Activated effector memory CD4-positive, alpha-beta T cell treated with anti-CD3 and anti-CD28 coated beads, Interleukin-2, amount 50 U/mL, for 16 hours (primary cell): Measurements from ENCODE around the gene ACVRL1.
A peak's percentile ranks its signal among the peaks of the same experiment; 100 is the strongest.

Experiments
- DNase-seq: peaks from one replicate; pipeline ENCODE4 v3.0.0-alpha.2; 2020

Gene ACVRL1

DNA sequence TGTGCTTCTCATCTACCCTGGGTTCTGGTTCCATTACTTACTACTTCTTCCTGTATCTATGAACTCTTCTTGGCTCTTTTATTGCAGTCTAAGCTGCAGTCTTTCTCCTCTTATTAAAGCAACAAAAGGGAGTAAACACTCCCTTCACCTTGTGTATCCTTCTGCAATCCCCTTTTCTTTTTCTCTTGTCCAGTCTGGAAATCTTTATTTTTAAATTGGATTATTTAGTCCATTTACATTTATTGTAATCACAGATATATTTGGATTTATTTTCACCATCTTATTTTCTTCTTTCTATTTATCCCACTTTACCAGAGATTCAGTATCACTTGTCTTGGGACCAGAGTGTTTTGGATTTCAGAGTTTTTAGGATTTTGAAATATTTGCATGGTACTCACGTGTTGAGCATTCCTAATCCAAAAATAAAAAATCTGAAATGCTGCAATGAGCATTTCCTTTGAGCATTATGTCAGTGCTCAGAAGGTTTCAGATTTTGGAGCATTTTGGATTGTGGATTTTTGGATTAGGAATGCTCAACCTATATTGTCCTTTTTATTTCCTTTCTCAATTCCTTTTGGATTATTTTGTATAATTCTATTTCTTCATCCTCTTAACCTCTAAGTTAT, 37.4 kb downstream of the ACVRL1 start:
- no peak for DNase-seq

DNA sequence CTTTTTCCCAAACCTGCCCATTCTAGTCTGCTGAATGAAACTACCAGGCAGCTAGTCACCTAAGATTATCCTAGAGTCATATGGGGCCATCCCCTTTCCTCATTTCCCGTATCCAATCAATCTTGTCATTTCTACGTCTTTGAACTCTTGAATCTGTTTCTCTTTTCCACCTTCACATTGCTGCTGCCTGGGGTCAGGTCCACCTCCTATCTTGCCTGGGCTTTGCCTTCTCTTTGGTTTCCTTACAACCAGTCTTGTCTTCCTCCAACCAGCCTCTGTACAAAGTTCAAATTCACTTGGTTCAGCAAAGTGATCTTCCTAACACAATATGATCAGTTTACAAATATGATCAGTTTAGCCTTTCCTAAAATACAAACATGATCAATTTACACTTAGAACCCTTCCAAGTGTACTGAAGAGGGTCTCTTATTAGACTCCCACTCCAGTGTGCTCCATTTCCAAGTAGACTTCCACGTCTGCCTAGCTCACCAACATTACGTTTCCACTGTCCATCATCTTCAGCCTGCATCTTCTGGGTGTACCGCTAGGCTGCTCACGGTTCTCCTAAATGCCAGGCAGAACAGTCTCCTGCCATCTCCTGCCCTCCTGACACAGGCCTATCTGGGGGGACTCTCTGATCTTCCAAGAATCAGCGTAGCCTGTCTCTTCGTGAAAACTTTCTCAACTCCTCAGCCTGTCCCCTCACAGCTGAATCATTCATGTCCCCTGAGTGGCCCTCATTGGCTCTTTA, 40.1 kb downstream of the ACVRL1 start:
- no peak for DNase-seq

DNA sequence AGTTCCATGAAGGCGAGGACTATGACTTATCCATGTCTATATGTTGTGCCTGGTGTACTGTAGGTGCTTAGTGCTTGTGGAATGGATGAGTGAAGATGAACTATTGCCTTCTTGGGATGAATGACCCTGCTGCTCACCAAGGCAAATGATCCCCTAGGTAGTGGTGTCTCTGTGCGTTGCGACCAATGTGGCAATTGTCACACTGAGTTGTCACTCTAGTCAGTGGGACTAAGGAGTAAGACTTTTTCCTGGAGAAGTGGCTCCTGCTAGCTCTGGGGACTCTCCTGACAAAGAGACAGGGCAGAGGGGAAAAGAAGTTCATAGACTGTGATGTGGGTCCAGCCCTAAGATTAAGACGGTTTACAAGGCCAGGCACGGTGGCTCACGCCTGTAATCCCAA, 40.8 kb downstream of the ACVRL1 start:
- no peak for DNase-seq

DNA sequence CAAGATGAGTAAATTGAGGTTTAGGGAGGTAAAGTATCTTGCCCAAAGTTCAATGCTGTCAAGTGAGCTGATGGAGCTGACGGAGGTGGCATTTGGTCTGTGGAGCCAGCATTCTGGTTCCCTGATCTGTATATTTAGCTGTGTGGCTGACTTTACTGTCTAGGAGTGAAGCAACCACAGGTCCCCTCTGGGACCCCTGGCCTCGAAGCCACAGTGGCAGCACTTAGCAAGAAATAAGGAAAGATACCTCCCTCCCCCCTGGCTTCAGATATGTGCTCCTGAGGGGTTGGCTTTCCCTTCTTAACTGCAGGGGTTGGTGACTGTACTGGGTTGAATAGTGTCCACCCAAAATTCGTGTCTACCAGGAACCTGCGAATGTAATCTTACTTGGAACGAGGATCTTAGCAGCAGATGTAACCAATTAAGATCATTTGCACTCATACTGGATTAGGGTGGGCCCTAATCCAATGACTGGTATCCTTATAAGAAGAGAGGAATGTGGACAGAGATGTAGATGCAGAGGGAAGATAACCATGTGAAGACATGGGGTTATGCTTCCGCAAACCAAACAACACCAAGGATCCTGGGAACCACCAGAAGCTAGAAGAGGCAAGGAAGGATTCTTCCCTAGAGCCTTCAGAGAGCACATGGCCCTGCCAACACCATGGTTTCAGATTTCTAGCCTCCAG, 42.2 kb downstream of the ACVRL1 start:
- DNase-seq = no peak

DNA sequence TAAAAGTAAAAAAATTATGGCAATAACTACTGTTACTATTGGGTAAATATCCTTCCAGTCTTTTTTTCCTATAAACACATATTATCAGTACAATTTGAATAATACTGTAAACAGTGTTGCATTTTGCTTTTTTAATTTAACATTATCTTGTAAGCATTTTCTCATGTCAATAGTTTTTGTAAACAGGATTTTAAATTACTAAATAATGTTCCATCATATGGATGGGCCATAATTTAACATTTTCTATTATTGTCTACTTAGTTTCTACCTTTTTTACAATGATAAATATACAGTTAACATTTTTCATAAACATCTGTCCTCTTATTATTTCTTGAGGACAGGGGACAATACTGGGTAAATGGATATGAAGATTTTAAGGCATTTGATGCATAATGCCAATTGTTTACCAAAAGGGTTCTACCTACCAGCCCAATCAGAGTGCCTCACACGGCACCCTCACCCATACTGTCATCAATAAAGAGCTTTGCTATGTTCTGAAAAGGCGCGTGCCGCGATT, 43.4 kb downstream of the ACVRL1 start:
- DNase-seq = no peak

DNA sequence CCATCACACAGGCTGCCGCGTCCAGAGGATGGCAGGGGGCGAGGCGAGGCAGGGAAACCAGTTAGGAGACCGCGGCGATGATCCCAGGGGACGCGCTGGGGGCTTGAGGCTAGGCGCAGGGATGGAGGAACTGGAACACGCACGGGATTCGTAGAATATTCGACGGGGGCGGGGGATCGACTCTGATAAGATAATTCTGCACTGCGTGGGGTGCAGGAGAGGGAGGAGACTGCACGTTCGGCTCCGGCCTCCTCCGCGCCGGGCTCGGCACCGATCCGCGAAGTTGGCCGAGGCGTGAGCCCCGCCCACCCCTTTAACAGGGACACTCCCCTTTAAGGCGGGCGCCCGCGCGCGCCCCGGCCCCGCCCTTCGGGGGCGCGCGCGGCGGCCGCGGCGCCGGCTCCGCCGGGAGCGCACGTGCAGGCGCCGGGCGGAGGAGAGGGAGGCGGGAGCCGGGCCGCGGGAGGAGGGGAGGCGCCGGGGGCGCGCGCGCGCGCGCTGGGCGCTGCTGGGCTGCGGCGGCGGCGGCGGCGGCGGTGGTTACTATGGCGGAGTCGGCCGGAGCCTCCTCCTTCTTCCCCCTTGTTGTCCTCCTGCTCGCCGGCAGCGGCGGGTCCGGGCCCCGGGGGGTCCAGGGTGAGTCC, 44.0 kb downstream of the ACVRL1 start, which contains the start of gene ACVR1B:
Gene ACVR1B, plus strand, starts transcription at position 501 of the 644 bp plus-strand sequence. Its CDS starts 45 bp downstream, at position 546.
- DNase-seq = peak; percentile 96

DNA sequence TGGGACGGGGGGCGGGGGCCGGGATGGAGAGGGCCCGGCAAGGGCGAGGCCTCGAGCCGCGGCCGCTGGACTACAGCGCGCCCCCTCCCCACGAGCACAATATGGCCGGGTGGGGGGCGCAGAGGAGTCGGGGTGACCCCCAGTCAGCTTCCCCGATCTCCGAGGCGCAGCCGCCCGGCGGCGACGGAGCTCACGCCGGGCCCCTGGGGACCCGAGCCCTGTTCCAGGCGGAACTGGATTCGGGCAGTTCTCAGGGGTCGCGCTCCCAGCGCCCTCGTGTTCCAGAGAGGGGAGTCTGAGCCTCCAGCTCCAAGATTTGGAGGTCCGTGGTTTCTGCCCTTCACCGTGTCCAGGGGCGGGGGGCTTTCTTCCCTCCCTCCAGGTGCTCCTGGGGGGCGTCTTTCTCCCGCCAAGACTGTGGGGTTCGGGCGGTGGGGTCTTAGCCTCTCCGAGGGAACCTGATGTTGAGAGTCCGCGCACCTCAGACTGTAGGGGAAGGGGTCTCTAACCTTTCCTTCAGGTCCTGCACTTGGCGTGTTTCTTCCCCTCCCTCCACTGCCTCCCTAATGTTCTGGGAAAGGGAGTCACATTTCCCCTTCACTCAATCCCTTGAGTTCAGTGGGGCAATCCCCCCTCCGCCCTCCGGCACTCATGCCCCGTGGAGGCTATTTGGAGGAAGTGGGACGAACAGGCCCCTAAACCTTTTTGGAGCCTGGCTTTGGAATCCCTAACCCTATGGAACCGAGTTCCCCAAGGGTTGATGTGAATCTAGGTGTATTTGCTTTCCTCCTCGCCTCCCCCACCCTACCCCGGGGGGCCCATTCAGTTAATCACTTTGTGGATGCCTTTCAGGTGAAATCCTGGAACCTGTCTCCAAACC, 44.8 kb downstream of the ACVRL1 start:
- peak; percentile 65 for DNase-seq

DNA sequence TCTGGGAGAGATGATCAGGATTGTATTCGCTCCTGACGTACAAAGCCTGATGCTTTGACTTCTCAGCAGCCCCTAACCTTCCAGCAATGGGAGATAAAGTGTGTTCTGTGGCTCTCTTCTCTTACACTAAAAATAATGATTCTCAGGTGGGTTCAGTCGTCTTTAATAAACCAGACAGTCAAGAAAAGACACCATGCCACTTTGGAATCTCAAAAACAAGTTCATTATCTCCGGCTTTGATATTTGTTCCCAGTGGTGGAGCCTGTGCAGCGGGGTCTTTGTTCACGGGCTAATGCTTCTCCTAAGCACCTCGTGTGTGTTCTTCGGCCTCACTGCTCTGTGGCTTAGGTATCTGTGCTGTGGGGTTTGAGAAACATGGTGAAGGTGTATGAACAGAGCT, 45.8 kb downstream of the ACVRL1 start:
- no peak for DNase-seq

DNA sequence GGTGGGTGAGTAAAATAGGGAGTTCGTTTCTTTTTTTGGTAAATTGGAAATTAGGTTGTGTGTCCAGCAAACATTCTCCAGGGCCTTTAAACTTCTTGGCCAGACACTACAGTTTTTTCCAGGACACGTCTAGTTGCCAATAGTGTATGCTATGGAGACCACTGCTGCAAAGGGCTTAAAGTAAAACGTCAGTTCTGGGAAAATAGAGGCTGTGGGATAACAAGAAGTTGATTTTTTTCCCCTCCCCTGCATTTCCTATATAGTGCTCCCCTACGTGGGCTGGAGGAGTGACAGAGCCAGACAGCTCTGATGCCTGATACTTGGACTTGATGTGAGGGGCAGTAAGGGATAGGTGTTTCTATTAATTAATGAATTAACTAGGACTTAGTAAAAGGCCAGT, 46.6 kb downstream of the ACVRL1 start:
- DNase-seq = no peak

DNA sequence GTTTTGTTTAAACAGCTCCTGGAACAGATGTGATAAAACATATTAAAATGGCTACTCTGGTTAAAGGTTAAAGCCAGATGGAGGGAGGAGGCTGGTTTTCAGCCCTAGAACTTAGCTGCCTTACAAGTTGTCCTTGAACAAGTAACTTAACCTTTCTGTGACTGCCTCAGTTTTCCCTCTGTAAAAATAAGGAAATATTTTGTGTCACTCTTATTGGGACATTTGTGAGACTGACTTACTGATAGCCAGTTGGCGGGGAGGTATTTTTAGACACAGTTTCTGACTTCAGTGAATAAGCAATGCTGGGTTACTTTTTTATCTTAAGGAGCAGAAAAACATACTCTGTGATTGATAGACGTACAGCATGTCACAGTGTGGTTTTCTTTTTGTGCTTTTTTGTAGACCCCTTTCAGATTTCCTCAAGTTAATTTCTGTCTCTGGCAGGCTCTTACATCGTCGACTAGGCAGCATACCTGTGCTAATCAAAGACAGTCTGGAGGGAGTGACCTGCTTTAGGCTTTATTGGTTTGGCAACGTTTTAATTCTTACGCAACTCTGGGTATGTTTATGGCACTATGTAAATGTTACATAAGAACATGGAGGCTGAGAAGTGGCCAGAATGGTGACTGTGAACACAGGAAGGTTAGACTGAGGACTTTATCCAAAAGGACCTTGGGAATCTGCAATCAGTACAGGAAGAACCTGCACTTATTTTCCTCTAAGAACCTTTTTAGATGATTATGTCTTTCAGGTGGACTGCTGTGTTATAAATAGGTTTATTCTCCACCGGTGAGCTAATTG, 47.5 kb downstream of the ACVRL1 start:
- DNase-seq = no peak

DNA sequence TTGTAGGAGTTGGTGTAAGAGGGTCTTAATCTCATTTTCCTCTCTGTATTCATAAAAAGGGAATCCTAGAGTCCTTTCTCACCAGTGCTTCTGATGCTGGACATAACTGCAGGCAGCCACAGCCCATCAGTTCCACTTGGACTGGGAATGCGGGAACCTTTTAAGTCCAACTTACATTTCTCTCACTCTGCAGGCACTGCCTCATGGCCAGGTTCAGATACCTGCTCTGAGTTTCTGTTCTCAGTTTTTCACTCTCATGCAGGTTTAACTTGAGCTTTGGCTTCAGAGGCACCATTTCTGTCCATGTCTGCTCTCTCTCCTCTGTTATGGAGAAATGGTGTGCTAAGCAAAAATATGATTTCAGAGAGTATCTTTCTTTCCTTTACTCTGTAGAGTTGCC, 48.4 kb downstream of the ACVRL1 start:
- no peak for DNase-seq

DNA sequence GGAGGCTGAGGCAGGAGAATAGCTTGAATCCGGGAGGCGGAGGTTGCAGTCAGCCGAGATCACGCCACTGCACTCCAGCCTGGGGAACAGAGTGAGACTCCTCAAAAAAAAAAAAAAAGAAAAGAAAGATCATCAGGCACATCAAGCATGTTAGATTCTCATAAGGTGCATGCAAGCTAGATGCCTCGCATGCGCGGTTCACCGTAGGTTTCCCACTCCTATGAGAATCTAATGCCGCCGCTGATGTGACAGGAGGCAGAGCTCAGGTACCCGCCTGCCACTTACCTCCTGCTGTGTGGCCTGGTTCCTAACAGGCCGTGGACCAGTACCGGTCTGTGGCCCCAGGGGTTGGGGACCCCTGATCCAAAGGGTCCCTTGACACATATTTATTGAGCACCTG, 51.2 kb downstream of the ACVRL1 start:
- DNase-seq = no peak

DNA sequence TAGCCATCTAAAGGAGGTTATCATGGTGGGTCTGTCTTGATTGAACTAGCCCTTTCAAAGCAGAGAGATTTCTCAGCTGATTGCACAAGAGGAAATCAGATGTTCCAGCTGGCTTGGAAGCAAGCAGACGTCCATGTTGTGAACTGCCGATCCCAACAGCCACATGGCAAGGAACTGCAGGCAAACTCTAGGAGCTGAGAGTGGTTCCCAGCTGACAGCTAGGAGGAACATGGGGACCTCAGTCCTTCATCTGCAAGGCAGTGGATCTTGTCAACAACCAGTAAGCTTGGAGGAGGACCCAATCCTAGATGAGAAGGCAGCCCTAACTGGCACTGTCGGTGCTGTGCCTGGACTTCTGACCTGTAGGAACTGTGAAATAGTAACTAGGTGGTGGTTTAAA, 51.9 kb downstream of the ACVRL1 start:
- DNase-seq = no peak

DNA sequence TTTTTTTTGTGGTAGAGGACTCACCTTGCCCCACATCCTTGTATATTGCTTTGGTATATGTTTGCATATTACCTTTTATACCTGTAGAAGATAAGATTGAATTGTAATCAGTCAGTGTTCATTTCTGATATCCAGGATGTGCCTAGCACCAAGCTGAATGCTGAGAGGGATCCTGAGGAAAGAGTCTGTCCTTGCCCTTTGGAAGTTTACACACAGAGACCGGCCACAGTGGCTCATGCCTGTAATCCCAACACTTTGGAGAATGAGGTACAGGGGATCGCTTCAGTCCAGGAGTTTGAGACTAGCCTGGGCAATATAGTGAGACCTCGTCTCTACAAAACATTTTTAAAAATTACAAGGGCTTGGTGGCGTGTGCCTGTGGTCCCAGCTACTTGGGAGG, 52.6 kb downstream of the ACVRL1 start:
- no peak for DNase-seq

DNA sequence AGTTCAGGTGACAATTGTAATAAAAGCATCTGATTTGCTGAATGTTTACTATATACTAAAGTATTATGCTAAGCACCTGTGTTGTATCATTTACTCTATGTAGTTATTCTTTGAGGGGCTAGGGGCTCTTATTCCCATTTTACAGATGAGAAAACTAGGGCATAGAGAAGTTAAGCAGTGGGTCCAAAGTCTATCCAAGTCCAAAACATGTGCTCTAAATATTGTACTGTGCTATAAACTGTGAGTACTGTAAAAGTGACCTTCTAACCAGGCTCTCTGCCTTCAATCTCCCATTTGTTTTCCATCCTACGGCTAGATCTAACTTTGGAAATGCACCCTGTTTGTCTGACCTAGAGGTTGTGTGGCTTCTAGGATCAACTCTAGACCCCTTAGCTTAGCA, 53.2 kb downstream of the ACVRL1 start:
- no peak for DNase-seq

DNA sequence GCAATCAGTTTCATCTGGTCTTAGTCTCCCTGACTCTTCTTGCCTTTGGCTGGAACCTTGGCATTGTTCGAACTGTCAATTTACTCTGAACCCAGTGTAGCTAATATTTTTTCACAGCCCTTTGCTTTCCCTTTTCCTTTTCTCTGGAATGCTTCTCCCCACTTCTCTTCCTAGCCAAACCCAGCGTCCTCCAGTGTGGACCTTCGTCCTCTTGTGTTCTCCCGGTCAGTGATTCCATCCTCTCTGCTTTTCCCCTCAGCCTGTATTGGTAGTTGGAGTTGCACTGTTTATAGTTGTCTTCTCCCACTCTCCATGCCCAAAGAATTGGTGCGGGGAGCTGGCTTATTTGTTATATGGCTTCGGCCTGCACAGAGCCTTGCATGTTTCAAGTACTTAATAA, 53.6 kb downstream of the ACVRL1 start:
- no peak for DNase-seq

DNA sequence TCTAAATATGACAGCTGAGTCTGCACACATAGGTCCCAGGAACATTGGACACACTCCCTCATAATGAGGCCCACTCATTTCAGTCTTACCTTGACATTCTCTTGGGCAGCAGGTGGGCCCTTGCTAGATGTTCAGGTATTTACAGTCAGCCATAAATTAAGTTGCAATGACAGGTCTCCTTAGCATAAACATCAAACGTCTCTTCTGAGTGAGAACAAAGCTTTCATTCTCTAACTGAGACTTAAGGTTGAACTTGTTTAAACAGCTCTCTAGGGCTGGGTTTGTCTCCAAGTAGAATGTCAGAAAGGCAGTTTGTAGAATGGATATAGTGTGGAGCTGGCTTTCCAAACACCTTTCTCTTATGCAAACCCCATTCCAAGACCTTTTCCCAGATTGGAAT, 54.5 kb downstream of the ACVRL1 start:
- no peak for DNase-seq

DNA sequence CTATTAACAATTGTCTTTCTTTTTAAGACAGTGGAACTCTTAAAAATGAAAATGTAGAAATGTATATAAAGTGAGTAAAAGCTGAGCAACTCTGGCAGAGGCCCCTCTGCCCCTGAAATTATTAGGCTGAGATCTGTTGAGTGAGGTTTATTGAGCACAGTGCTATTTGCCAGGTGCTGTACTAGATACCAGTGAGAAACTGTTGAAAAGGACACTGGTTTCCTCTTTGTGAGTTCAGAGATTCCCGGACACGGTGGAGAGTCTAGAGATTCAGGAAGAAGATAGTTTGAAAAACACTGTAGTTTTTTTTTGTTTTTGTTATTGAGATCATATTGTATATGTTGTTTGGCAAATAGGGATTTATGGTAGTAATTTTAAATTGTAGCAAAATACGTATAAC, 55.4 kb downstream of the ACVRL1 start:
- no peak for DNase-seq

DNA sequence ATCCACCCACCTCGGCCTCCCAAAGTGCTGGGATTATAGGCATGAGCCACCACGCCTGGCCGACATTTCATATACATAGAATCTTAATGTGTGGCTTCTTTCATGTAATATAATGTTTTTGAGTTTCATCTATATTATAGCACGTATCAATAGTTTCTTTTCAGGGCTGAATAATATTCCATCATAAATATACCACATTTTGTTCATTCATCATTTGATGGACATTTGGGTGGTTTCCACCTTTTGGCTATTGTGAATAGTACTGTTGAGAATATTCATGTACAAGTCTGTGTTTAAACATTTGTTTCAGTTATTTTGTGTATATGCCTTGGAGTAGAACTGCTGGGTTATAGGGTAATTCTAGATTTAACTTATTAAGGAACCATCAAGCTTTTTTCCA, 56.2 kb downstream of the ACVRL1 start:
- DNase-seq = no peak

DNA sequence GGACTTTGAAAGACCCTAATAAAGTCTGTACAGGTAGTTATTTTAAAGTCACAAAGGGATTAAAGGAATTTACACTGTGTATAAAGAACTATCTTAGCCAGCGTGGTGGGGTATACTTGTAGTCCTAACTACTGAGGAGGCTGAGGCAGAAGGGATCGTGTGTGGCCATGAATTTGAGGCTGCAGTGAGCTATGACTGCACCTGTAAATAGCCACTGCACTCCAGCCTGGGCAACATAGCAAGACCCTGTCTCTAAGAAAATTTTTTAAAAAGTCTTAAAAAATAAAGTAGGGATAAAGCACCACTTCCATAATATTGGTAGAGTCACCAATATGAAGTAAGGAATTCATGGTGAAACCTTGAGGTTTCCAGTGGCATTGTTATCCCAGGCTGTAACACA, 62.3 kb downstream of the ACVRL1 start:
- no peak for DNase-seq

DNA sequence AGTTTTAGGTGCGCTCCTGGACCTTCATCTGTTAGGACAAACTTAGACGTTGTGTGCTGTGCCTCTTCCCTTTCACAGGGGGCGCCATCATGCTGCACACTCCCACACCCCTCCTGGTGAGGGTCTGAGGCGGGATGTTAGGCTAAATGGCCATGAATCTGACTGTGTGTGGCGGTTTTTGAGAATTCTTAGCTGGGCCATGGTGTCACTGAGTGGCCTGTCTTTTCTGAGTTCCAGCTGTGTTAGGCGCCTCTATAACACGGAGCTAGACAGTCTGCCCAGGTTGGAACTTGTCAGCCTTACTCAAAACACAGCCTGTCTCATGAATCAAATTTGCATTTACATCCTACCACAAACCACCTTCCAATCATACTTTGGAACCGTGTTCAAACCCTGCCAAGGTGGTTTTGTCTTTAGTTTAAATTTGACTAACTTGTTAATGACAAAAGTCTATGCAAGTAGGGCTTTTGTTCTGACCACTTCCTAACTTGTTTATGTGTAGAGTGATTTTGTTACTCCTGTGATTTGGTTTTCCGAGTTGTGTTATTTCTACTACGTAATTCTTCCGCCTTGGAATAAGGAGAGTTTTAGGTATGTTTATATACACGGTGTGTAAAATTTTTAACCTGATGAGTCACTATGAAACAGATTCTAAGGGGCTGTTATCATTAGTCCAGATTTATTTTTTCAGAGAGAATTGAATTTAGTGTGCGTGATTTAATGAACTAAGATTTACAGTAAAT, 63.8 kb downstream of the ACVRL1 start:
- peak; percentile 80 for DNase-seq
